Activated CD4-positive, alpha-beta T cell treated with anti-CD3 and anti-CD28 coated beads, Interleukin-2, amount 50 U/mL, for 4 hours (primary cell): ENCODE measurements around the gene GLA.

ENCODE experiments used
- DNase-seq, 2 experiments: peaks; one replicate each; pipeline ENCODE4 v3.0.0-alpha.2; 2020

GLA gene

GRCh38 chrX:101395789-101396188 lies 11.9 kb downstream of the GLA start:
- no peak for DNase-seq

GRCh38 chrX:101394372-101394771 lies 13.4 kb downstream of the GLA start:
- DNase-seq, result no peak

GRCh38 chrX:101393530-101394305 lies 14.0 kb downstream of the GLA start:
- DNase-seq, result no peak

GRCh38 chrX:101391831-101392230 lies 15.9 kb downstream of the GLA start:
- DNase-seq, result no peak

- DNase-seq, result peak; percentile 76 to 77
Observed at GRCh38 chrX:101390664-101391525, 16.8 kb downstream of the GLA start, which contains the start of gene RPL36A. Gene RPL36A (plus strand): TSS chrX:101391011. CDS start chrX:101391044, 33 bp downstream.

- no peak for DNase-seq
Observed at GRCh38 chrX:101388604-101389003, 19.1 kb downstream of the GLA start.

- no peak for DNase-seq
Observed at GRCh38 chrX:101386542-101386885, 21.2 kb downstream of the GLA start.

GRCh38 chrX:101385795-101386541 lies 21.8 kb downstream of the GLA start, which contains the start of gene BTK:
Gene BTK (minus strand): TSS chrX:101386191. CDS start chrX:101375284, 10,907 bp downstream.
- no peak for DNase-seq

- DNase-seq, result no peak
Observed at GRCh38 chrX:101385026-101385684, 22.6 kb downstream of the GLA start.

- no peak for DNase-seq
Observed at GRCh38 chrX:101383679-101384205, 24.0 kb downstream of the GLA start.

- no peak for DNase-seq
Observed at GRCh38 chrX:101377547-101377946, 30.2 kb downstream of the GLA start.

- DNase-seq, result no peak
Observed at GRCh38 chrX:101370888-101371504, 36.7 kb downstream of the GLA start.

- no peak for DNase-seq
Observed at GRCh38 chrX:101369687-101370086, 38.0 kb downstream of the GLA start.

- no peak for DNase-seq
Observed at GRCh38 chrX:101368800-101369199, 38.9 kb downstream of the GLA start.

- DNase-seq, result no peak
Observed at GRCh38 chrX:101365301-101365795, 42.4 kb downstream of the GLA start.

- no peak for DNase-seq
Observed at GRCh38 chrX:101362757-101363156, 45.0 kb downstream of the GLA start.

GRCh38 chrX:101362116-101362515 lies 45.6 kb downstream of the GLA start:
- no peak for DNase-seq

- no peak for DNase-seq
Observed at GRCh38 chrX:101360390-101360789, 47.3 kb downstream of the GLA start.

- no peak for DNase-seq
Observed at GRCh38 chrX:101359966-101360365, 47.8 kb downstream of the GLA start.

- no peak for DNase-seq
Observed at GRCh38 chrX:101357166-101357795, 50.4 kb downstream of the GLA start.

- no peak for DNase-seq
Observed at GRCh38 chrX:101349193-101349562, 58.5 kb downstream of the GLA start.
